Esophagus squamous epithelium (tissue), 4 donors: ENCODE results near the gene CDHR4.

Source experiments
- CTCF ChIP-seq, 6 experiments: fragments of 450-650 bp in 4 of 6; fragments of 200-600 bp in 2 of 6; sonication (generic) in 2 of 6; IDR thresholded peaks; one replicate each; pipeline ENCODE4 v1.5.1; 2016 to 2019; ENCODE audit warnings: antibody characterized with exemption in 6 of 6, mild to moderate bottlenecking in 4 of 6, moderate library complexity in 4 of 6
- POLR2A ChIP-seq, 4 donors: fragments of 450-650 bp; IDR thresholded peaks; one replicate each; pipeline ENCODE4 v1.6.1; 2017; ENCODE audit warnings: antibody characterized with exemption in 4 of 4, mild to moderate bottlenecking in 4 of 4, moderate library complexity in 3 of 4

GRCh38 chr3:49840388-49840787 lies 40.7 kb upstream of the CDHR4 start:
- no peak for TF ChIP-seq CTCF (IDR thresholded peaks at IDR 0.05)
- TF ChIP-seq POLR2A (IDR thresholded peaks at IDR 0.05), result no peak
